Activated CD8-positive, alpha-beta memory T cell treated with anti-CD3 and anti-CD28 coated beads, Interleukin-2, amount 50 U/mL, for 4 hours (primary cell): ENCODE results near the gene DRD3.

Experiments
- DNase-seq: peaks from one replicate; pipeline ENCODE4 v3.0.0-alpha.2; 2020

The DRD3 gene

GRCh38 chr3:114115143-114115542 is 63.7 kb downstream of the DRD3 start:
- DNase-seq: no peak

GRCh38 chr3:114114719-114115118 is 64.1 kb downstream of the DRD3 start:
- no peak for DNase-seq

- no peak for DNase-seq
Observed at GRCh38 chr3:114112696-114113095, 66.2 kb downstream of the DRD3 start.

- DNase-seq: no peak
Observed at GRCh38 chr3:114111060-114111770, 67.6 kb downstream of the DRD3 start.

- no peak for DNase-seq
Observed at GRCh38 chr3:114110439-114110838, 68.4 kb downstream of the DRD3 start.

GRCh38 chr3:114108137-114108536 is 70.7 kb downstream of the DRD3 start:
- DNase-seq: no peak

- DNase-seq: no peak
Observed at GRCh38 chr3:114104414-114104813, 74.4 kb downstream of the DRD3 start.

GRCh38 chr3:114103858-114104257 is 75.0 kb downstream of the DRD3 start:
- no peak for DNase-seq

- no peak for DNase-seq
Observed at GRCh38 chr3:114103181-114103580, 75.7 kb downstream of the DRD3 start.

GRCh38 chr3:114101101-114101500 is 77.8 kb downstream of the DRD3 start:
- no peak for DNase-seq

- DNase-seq: no peak
Observed at GRCh38 chr3:114095796-114096195, 83.1 kb downstream of the DRD3 start.

- DNase-seq: no peak
Observed at GRCh38 chr3:114093596-114093995, 85.3 kb downstream of the DRD3 start.

GRCh38 chr3:114093016-114093380 is 85.9 kb downstream of the DRD3 start:
- no peak for DNase-seq

- DNase-seq: no peak
Observed at GRCh38 chr3:114092151-114093015, 86.5 kb downstream of the DRD3 start.

- DNase-seq: no peak
Observed at GRCh38 chr3:114089675-114090074, 89.2 kb downstream of the DRD3 start.

- DNase-seq: no peak
Observed at GRCh38 chr3:114086356-114086755, 92.5 kb downstream of the DRD3 start.

- DNase-seq: no peak
Observed at GRCh38 chr3:114083112-114083511, 95.7 kb downstream of the DRD3 start.

GRCh38 chr3:114081037-114081436 is 97.8 kb downstream of the DRD3 start:
- no peak for DNase-seq

- no peak for DNase-seq
Observed at GRCh38 chr3:114080201-114080600, 98.7 kb downstream of the DRD3 start.

- DNase-seq: no peak
Observed at GRCh38 chr3:114079761-114080160, 99.1 kb downstream of the DRD3 start.

GRCh38 chr3:114078126-114078525 is 100.7 kb downstream of the DRD3 start:
- no peak for DNase-seq
